ENCODE data around the gene LIN7A.
"Not testable (repeated sequence)": the region's sequence is repeated elsewhere in the genome, so short reads cannot be mapped to it uniquely, and the experiment has no call there.

The LIN7A gene

DNA sequence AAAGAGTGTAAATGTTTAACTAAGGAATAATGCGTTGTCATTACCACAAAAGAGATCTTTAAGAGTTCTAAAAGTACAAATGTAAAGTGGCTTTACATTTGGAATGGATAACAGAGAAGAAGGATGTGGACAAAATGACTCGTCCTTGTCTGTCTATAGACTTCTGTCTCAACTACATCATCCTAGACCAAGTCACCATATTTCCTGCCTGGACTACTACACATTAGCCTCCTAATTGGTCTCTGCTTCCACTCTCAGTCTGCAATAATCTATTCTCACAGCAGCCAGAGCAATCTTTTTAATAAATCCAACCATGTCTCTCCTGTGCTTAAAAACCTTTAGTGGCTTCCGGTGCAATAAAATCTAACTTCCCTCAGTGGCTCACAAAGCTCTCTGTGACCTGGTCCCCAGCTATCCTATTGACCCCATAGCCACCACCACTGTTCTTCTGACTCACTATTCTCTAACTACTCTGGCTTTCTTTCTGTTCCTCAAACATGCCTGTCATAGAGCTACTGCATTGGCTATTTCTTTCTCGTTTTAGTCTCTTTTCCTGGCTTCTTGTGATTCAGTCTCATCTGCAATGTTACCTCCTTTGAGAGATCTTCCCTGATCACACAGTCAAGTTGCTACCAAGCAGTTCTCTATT is 130.0 kb downstream of the LIN7A start:
- DNase-seq (ENCODE audit: low spot score): no peak

- DNase-seq (ENCODE audit: low spot score): no peak
Observed at GRCh38 chr12:80805106-80805505, 132.6 kb downstream of the LIN7A start.

GRCh38 chr12:80802652-80803400 is 134.9 kb downstream of the LIN7A start:
- no peak for DNase-seq (ENCODE audit: low spot score)

GRCh38 chr12:80798281-80798680 is 139.5 kb downstream of the LIN7A start:
- no peak for DNase-seq (ENCODE audit: low spot score)

GRCh38 chr12:80794551-80794950 is 143.2 kb downstream of the LIN7A start:
- DNase-seq (ENCODE audit: low spot score): no peak

GRCh38 chr12:80792861-80793260 is 144.9 kb downstream of the LIN7A start:
- DNase-seq (ENCODE audit: low spot score): no peak

GRCh38 chr12:80791863-80792262 is 145.9 kb downstream of the LIN7A start:
- no peak for DNase-seq (ENCODE audit: low spot score)

DNA sequence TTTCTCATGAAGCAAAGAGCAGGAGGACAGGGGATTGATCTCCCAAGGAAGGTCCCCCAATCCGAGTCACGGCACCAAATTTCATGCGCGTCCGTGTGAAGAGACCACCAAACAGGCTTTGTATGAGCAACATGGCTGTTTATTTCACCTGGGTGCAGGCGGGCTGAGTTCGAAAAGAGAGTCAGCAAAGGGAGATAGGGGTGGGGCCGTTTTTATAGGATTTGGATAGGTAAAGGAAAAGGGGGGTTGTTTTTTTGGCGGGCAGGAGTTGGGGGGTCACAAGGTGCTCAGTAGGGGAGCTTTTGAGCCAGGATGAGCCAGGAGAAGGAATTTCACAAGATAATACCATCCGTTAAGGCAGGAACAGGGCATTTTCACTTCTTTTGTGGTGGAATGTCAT is 149.3 kb downstream of the LIN7A start:
- not testable (repeated sequence) for DNase-seq (ENCODE audit: low spot score)

DNA sequence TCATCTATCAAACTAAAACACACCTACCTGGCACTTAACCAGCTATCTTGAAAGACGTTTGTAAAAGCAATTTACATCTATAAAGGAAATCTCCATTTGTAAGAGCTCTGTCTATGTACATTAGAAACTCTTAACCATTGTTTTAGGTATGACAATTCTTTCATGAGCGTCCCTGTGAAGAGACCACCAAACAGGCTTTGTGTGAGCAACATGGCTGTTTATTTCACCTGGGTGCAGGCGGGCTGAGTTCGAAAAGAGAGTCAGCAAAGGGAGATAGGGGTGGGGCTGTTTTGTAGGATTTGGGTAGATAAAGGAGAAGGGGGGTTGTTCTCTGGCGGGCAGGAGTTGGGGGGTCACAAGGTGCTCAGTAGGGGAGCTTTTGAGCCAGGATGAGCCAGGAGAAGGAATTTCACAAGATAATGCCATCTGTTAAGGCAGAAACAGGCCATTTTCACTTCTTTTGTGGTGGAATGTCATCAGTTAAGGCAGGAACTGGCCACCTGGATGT is 154.7 kb downstream of the LIN7A start:
- DNase-seq (ENCODE audit: low spot score): not testable (repeated sequence)

GRCh38 chr12:80781313-80781712 is 156.4 kb downstream of the LIN7A start:
- no peak for DNase-seq (ENCODE audit: low spot score)

GRCh38 chr12:80780746-80781145 is 157.0 kb downstream of the LIN7A start:
- no peak for DNase-seq (ENCODE audit: low spot score)

DNA sequence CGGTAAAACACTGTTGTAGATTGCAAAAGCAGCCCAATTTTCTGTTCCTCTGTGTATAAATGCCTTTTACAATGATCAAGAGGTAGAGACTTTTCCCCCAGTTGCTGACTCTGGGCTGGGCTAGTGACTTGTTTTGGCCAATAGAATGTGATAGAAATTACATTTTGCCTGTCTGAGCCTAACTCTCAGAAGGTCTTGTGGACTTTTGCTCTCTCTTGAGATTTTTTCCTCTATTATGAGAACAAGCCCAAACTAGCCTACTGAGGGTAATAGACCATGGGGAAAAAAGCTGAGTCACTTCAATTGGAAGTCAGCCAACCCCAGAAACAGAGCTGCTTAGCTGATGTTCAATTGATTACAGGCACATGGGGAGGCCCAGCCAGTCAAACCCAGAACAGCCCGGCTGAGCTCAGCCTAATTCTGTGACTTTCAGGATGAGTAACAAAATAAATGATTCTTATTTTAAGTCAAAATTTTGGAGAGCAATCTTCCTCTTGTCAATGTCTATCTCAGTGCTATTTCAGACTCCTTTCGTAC is 159.7 kb downstream of the LIN7A start:
- no peak for DNase-seq (ENCODE audit: low spot score)

DNA sequence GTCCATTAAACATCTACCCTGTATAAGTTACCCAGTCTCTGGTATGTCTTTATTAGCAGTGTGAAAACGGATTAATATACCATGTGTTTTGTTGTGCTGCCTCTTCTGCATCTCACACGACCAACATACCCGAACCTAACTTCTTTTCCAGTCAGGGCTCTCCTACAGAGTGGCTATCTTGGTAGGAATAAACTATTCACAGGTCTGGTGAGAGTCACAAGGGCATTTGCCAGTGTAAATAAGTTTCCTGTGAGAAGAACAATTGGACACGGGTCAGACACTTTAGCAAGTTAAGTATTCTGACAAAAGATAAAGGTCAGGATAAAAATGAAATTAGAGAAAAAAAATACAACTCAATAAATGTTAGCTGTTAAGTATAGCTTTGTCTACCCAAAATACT is 160.1 kb downstream of the LIN7A start:
- no peak for DNase-seq (ENCODE audit: low spot score)

GRCh38 chr12:80776706-80777105 is 161.0 kb downstream of the LIN7A start:
- no peak for DNase-seq (ENCODE audit: low spot score)

GRCh38 chr12:80770958-80771357 is 166.8 kb downstream of the LIN7A start:
- DNase-seq (ENCODE audit: low spot score): no peak

- DNase-seq (ENCODE audit: low spot score): no peak
Observed at GRCh38 chr12:80769553-80770140, 168.1 kb downstream of the LIN7A start.

DNA sequence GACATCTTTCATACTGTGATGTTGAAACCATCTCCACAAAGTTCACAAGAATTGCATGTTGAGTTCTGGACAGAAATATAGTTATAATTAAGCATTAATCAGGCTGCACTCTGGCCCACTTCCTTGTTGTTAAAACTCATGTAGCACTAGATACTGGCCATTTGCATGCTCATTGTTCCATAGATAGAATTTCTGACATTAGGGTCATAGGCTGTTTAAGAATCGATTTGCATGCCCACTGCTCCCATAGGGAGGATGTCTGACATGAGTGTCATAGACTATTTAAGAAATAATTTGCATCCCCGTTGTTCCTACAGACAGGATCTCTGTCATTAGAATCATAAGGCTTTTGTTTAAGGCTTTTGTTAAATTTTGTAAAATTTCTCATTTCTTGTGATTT is 170.8 kb downstream of the LIN7A start:
- no peak for DNase-seq (ENCODE audit: low spot score)

DNA sequence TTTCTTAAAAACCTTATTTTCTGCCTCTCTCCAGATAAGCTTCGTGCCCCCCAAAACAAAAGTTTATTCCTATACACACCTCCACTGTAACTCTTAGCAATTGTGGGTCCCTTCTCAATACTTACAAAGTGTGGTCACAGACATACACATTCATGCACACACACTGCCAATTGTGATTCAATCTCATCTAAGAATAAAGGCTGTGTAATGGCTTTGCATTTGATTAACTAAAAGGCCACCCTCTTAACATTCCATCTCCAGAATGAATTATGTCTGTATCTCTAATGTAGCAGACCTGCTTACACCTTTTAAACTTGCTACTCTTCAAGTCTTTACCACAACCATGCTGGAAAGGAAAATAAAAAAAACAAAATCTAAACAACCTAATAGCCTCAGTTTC is 171.5 kb downstream of the LIN7A start:
- no peak for DNase-seq (ENCODE audit: low spot score)

GRCh38 chr12:80763874-80764273 is 173.9 kb downstream of the LIN7A start:
- DNase-seq (ENCODE audit: low spot score): peak; percentile 52

DNA sequence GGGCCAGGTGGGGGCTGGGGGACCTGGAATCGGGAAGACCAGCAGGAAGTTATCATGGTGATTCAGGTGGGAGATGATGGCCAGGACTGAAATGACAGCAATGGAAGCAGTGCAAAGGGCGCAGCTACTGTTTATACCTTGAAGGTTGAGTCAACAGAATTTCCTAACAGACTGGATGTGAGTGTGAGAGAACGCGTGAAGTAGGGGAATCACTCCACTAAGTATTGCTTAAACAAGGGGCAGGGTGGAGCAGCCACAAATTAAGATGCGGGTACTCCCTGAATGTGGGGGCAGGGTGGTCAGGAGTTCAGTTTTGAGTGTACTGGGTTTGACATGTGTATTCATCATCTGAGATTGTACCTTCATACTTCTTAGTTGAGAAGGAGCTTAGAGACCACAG is 175.9 kb downstream of the LIN7A start:
- DNase-seq (ENCODE audit: low spot score): no peak

DNA sequence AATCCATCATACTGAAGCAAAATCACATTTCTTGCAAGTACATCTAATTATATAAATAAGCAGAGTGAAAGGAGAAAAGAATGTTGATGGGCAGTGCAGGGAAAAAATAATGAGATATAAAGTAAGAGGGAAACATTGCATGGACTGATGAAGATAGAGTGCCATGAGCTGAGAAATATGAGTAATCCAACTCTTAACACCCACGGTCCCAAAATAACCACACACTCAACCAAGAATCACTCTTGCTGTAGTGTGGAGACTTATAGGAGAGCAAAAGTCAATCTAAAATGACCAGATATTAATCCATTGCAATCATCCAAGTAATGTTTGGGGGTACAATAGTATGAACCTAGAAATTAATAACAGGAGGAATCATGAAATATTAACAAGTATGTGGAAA is 180.9 kb downstream of the LIN7A start:
- DNase-seq (ENCODE audit: low spot score): no peak

DNA sequence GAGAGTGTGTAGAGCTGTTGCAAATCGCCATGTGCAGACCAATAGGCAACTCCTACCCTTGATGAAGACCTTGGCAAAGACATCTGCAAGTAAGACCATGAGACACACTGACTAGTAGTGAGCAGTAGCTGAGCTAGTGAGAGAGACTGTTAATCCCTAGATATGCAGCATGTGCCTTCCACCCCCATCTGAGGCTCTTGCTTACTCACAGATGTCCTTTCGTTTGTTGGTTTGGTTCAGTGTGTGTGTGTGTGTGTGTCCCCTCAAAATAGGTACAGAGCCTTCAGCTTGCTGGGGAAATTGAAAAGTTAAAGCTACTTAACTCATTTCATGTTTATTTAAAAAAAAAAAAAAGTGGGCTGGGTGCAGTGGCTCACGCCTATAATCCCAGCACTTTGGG is 183.5 kb downstream of the LIN7A start:
- no peak for DNase-seq (ENCODE audit: low spot score)

GRCh38 chr12:80752464-80752863 is 185.3 kb downstream of the LIN7A start:
- no peak for DNase-seq (ENCODE audit: low spot score)
